ENCODE data around the gene IL13RA2. TPM values are rescaled to one million over a fixed set of nuclear protein-coding genes. Genes with fewer than 3 reads are reported as not detected.

The IL13RA2 gene
- polyA plus RNA-seq, 1 donor from 2014 or later: not detected

Other genes with a start within 250 kb of the IL13RA2 start
- not detected for gene RBMXL3, start 171.8 kb upstream of the IL13RA2 start, polyA plus RNA-seq
- gene LRCH2, start 216.5 kb upstream of the IL13RA2 start, polyA plus RNA-seq: not detected

Data from IgD-negative memory B cell (primary cell).